GM10248 (cell line): Measurements from ENCODE around the gene YY1.
"Not testable (repeated sequence)": the region's sequence is repeated elsewhere in the genome, so short reads cannot be mapped to it uniquely, and the experiment has no call there.

Experiments used
- CTCF ChIA-PET: fragments of 300-600 bp; sonication (Branson Sonifier 250); formaldehyde crosslinking; extraction: SDS; loops from one replicate; lab custom pipeline; 2021; ENCODE audit warnings: antibody characterized with exemption; lab: Yijun Ruan, JAX
- POLR2A ChIA-PET: fragments of 350-650 bp; sonication (Branson Sonifier 250); formaldehyde crosslinking; extraction: SDS; loops from one replicate; lab custom pipeline; 2020; ENCODE audit warnings: antibody characterized with exemption; lab: Yijun Ruan, JAX
- DNase-seq: peaks from one replicate; pipeline ENCODE4 v3.0.0; 2012; ENCODE audit errors: extremely low spot score
- TF ChIP-seq, protein P1 (sequence below): IDR thresholded peaks from 2 replicates; pipeline ENCODE4 v1.5.1; 2012; ENCODE audit warnings: mild to moderate bottlenecking, low read depth; ENCODE audit errors: extremely low read depth, missing control alignments, control extremely low read depth

Gene YY1

DNA sequence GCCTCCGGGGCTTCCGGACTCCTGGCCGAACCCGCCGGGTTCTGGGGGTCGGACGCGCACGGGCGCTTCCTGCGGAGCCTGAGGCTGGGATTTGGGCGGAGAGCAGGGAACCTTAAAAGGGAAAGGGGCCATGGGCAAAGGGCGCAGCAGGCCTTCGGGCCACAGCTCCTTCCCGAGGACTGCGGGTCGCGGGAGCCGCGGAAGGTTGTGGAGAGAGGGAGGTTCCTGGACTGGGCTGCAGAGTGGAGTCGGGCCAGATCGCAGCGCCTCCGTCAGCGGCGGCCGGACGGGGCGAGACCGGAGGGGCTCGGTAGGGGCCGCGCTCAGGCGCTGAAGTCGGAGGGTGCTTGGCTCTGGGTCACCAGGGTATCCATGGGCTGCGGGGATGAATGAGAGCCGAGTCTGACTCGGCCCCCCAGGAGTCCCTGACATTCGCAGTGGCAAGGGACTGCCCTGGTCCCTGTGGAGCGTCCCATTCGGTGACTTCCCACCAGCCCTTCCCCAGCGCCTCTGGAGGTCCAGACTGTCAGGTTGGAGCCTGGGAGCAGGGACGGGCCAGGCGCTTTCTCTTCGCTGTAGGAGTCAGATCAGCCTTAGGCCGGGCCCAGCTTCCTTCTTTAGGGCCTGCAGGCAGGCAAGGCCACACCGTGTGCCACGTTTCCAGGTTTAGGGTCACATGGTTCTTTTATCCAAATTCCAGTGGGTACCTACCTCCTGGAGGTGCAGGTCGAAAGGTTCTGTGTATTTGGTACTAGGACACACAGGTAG, 68.2 kb downstream of the YY1 start:
- ChIA-PET POLR2A (no interaction called here), CTCF (interaction anchor here (2.0 kb wide), 1 partner anchor 10 kb away, joined by 9 read pairs; no protein-coding TSS in a partner anchor)
- TF ChIP-seq, protein P1, sequence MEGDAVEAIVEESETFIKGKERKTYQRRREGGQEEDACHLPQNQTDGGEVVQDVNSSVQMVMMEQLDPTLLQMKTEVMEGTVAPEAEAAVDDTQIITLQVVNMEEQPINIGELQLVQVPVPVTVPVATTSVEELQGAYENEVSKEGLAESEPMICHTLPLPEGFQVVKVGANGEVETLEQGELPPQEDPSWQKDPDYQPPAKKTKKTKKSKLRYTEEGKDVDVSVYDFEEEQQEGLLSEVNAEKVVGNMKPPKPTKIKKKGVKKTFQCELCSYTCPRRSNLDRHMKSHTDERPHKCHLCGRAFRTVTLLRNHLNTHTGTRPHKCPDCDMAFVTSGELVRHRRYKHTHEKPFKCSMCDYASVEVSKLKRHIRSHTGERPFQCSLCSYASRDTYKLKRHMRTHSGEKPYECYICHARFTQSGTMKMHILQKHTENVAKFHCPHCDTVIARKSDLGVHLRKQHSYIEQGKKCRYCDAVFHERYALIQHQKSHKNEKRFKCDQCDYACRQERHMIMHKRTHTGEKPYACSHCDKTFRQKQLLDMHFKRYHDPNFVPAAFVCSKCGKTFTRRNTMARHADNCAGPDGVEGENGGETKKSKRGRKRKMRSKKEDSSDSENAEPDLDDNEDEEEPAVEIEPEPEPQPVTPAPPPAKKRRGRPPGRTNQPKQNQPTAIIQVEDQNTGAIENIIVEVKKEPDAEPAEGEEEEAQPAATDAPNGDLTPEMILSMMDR = no peak
- no peak for DNase-seq

DNA sequence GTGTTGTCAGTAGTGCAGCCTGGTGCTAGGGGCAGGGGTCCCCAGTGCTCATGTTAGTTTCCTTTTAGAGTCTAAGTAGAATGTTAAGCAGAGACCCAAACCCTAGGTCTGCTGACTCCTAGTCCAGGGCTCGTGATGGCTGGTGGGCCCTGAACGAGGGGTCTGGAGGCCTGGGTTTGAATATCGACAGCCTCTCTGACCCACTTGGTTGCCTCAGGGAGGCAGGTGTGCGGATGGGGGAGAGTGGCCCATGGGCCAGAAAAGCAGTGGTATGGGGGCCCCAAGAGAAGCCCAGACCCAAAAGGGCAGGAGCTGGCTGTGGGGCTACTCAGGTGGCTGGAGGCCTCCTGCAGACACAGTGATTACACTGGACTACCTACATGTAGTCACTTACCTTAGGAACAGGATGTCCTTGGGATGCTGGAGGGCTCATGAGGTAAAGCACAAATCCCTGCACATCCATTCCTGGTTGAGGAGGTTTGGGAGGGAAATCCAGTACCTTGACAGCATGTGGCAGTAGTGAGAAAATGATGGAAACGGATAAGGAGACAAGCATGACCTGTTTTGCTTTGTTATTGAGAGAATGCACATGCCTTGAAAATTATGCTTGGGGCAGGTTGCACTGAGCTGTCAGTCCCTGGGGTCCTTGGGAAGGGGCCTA, 69.0 kb downstream of the YY1 start:
- POLR2A ChIA-PET = no interaction called here
- TF ChIP-seq, protein P1 = no peak
- DNase-seq = no peak
- CTCF ChIA-PET = interaction anchor here (0.9 to 2.0 kb wide), 5 partner anchors 9 to 114 kb away, joined by 3 to 9 read pairs (median 4); no protein-coding TSS in a partner anchor

GRCh38 chr14:100308427-100308792, 69.5 kb downstream of the YY1 start:
- POLR2A ChIA-PET = not testable (repeated sequence)
- CTCF ChIA-PET = interaction anchor here (0.9 to 2.0 kb wide), 6 partner anchors 9 to 115 kb away, joined by 3 to 9 read pairs (median 4); no protein-coding TSS in a partner anchor

GRCh38 chr14:100309028-100309737, 70.2 kb downstream of the YY1 start:
- ChIA-PET CTCF (interaction anchor here (0.9 to 2.0 kb wide), 7 partner anchors 8 to 116 kb away, joined by 3 to 9 read pairs (median 4); no protein-coding TSS in a partner anchor), POLR2A (interaction anchor here (0.6 kb wide), 1 partner anchor 21 kb away, joined by 3 read pairs; no protein-coding TSS in a partner anchor)
- DNase-seq = no peak
- TF ChIP-seq, protein P1 = no peak

More at GRCh38 chr14:100308427-100308792, 69.5 kb downstream of the YY1 start:
- DNase-seq = not testable (repeated sequence)

DNA sequence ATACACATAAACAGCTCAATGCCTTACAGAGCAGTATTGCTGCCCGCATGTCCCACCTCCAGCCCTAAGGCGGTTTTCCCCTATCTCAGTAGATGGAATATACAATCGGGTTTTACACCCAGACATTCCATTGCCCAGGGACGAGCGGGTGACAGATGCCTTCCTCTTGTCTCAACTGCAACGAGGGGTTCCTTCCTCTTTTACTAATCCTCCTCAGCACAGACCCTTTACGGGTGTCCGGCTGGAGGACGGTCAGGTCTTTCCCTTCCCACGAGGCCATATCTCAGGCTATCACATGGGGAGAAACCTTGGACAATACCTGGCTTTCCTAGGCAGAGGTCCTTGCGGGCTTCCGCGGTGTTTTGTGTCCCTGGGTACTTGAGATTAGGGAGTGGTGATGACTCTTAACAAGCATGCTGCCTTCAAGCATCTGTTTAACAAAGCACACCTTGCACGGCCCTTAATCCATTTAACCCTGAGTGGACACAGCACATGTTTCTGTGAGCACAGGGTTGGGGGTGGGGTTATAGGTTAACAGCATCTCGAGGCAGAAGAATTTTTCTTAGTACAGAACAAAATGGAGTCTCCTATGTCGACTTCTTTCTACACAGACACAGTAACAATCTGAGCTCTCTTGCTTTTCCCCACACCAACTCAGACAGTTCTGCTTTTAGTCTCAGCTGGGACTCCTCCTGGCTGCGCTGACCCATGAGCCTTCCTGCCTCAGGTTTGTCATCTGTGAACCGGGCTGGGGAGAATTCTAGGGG, 73.3 kb downstream of the YY1 start:
- CTCF ChIA-PET = interaction anchor here (0.9 to 2.0 kb wide), 3 partner anchors 12 to 73 kb away, joined by 3 to 5 read pairs (median 3); no protein-coding TSS in a partner anchor
- DNase-seq, POLR2A ChIA-PET: not testable (repeated sequence)

DNA sequence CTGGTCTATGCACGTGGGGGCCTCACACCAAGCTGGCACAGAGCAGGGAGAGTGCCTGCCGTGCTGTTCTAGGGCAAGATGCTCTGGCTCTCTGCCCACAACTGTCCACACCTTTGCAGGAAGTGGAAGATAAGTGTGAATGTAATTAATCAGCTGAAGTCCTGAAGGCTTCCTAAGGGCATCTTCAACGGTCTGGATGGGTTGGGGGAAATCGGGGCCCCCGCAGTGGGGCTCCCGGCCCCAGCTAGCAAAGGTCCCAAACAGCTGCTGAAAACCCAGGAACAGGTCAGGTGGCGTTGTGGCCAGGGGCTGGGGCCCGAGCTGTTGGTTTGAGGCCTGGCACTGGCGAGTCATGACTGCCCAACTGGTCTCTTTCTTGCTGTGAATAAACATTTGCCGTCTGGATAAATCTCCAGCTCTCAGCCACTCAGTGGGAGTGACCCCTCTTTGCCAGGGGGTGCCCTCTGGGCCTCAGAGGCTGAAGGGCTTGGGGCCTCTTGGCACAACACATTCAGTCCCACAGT, 74.0 kb downstream of the YY1 start:
- DNase-seq = no peak
- CTCF ChIA-PET = interaction anchor here (0.9 to 2.0 kb wide), 5 partner anchors 13 to 89 kb away, joined by 3 to 10 read pairs (median 3); no protein-coding TSS in a partner anchor
- TF ChIP-seq, protein P1 = no peak
- POLR2A ChIA-PET = no interaction called here
